NCI-H1436 treated with DMSO at 0.1 percent for 48 hours (cell line): ENCODE results near the gene PGGHG.
"Not testable (repeated sequence)": the region's sequence is repeated elsewhere in the genome, so short reads cannot be mapped to it uniquely, and the experiment has no call there.

Experiments used
- DNase-seq: peaks from one replicate; lab custom pipeline; 2025; lab: John Stamatoyannopoulos, UW

PGGHG gene

DNA sequence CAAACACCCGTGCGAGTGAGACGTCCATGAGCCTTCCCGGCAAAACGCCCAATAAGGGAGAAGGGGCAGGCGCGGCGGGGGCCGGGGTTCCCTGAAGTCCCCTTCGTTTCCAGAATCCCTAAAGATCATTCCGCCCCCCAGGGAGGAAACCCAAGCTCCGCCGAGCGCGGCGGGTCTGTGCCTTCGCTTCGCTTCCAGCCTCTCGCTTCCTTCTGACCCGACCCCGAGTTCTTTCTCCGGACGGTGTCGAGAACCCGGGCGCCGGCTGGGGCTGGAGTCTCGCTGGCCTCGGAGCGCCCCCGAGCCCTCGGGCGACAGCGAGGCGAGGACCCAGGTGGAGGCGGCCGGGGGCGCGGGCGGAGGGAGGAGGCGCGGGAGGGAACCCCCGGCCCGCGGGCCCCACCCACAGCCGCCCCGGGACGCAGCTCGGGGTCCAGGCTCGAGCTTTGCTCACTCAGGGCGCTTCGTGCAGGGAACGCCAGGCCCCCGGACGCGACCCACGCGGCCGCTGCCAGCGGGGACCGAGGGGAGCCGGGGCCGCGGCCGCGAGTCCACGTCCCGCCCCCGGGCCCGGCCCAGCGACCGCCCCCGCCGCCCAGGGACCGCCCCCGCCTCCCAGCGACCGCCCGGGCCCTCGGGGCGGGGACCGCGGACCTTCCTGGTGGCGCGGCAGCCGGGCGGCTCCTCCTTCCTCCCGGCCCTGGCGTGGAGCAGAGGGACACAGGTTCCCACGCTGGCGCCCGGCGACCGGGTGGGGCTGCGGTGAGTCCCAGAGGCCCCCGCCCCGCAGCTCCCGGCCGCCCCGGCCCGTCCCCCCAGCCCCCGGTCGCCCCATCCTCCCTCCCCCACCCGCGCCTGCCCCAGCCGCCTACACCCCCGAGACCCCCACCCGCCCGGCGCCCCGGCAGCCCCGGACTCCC is at the start of gene PGGHG:
PGGHG (plus strand) TSS at position 649 of the 920 bp plus-strand sequence. CDS start 691 bp downstream, outside the sequence.
- no peak for DNase-seq

DNA sequence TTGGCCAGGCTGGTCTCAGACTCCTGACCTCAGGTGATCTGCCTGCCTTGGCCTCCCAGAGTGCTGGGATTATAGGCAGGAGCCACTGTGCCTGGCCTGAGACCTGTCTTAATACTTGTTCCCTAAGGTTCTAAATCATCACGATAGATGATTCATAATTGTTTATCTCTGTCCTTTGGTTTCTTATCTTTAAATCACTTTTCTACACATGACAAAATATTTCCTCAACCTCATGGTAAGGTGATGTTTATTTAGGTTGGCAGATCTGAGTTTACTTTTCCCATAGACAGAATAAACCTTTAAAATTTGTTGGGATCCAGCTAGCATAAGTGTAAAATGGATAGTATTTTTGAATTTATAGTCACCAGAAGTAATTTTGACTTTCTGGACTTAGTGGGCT is 48.6 kb upstream of the PGGHG start:
- DNase-seq, result no peak

DNA sequence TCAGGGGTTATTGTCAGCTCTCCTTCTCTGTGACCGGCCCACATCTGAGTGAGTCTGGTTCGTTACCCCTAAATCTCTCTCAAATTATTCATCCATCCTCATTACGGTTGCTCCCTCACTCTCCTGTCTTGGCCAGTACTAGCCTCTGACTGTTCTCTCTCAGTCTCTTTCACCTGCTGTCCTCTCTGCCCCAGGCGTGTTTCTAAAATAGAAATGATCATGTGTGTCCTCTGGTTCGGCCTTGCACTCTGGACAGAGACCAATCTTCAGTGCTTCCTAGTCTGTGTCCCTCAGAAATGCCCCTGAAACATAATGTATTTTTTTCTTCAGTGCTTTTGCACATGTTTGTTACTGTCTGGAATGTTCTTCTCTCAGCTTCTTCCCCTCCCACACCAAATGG is 47.3 kb upstream of the PGGHG start:
- DNase-seq, result no peak

GRCh38 chr11:244376-244775 is 44.5 kb upstream of the PGGHG start:
- DNase-seq, result no peak

- DNase-seq, result no peak
Observed at GRCh38 chr11:249062-249461, 39.9 kb upstream of the PGGHG start.

GRCh38 chr11:250274-250673 is 38.7 kb upstream of the PGGHG start:
- no peak for DNase-seq

DNA sequence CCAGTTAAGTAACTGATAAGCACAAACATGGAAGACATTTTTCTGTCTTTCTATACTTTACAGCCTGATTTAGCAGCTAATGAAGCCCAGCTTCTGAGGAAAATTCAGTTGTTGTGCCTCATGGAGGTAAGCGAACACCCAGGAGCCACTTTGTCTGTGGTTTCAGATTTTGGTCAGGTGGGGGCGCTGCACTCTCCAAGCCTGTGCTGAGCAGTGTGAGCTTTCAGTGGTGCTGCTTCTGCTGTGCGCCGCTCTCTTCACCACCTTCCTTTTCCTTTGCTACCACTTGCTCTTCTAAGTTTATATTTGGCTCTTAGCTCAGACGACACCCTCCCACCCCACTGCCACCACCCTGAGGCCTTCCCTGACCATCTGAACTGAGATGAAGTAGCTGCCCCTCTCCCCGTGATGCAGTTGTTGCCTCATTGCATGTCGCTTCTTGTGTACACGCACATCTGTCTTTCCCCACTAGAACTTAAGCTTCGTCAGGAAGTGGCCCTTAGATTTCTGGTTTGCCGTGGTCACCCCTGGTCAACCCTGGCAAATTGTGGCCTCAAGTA is 38.1 kb upstream of the PGGHG start:
- no peak for DNase-seq

DNA sequence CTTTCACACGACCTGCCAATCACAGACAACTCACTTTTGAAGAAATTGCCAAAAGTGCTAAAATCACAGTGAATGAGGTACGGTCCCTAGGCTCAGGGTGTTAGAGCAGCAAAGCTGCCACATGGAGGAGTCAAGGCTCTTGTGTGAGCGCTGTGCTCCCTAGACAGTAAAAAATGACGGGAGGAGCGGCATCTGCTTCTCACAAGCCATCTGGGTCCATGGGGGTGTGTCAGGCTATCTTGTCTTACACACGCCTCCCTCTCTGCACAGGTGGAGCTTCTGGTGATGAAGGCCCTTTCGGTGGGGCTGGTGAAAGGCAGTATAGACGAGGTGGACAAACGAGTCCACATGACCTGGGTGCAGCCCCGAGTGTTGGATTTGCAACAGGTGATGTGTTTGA is 37.4 kb upstream of the PGGHG start:
- no peak for DNase-seq

- no peak for DNase-seq
Observed at GRCh38 chr11:252666-253065, 36.3 kb upstream of the PGGHG start.

GRCh38 chr11:253160-253885 is 35.6 kb upstream of the PGGHG start:
- DNase-seq, result no peak

DNA sequence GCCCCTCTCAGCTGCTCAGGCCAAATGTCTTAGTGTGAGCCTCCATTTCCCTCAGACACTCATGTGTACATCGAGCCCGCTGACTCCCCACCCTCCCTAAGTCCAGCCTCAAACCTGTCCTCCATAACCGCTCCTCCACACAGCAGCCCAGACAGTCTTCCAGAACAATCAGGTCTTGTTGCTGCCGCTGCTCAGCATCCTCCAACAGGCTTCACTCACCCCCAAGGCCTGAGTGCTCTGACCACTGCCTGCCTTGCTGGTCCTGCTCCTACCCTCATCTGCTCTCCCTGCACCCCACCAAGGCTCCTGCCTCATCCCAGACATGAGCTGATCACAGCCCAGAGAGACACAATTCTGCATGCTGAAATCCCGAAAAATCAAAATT is 35.0 kb upstream of the PGGHG start:
- no peak for DNase-seq

GRCh38 chr11:255176-255575 is 33.8 kb upstream of the PGGHG start:
- no peak for DNase-seq

DNA sequence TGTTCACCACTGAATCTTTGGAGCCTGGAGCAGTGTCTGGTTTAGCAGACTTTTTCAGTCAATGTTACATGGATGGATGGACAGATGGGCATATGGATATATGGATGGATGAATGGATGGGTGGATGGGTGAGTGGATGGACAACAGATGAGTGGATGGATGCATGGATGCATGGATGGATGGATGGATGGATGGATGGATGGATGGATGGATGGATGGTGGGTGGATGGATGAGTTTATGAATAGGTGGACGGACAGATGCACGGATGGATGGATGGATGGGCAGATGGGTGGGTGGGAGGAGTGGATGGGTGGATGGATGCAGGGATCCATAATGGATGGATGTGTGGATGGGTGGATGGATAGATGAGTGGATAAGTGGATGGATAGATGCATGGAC is 33.1 kb upstream of the PGGHG start:
- DNase-seq, result no peak

- DNase-seq, result no peak
Observed at GRCh38 chr11:256952-257737, 31.8 kb upstream of the PGGHG start.

DNA sequence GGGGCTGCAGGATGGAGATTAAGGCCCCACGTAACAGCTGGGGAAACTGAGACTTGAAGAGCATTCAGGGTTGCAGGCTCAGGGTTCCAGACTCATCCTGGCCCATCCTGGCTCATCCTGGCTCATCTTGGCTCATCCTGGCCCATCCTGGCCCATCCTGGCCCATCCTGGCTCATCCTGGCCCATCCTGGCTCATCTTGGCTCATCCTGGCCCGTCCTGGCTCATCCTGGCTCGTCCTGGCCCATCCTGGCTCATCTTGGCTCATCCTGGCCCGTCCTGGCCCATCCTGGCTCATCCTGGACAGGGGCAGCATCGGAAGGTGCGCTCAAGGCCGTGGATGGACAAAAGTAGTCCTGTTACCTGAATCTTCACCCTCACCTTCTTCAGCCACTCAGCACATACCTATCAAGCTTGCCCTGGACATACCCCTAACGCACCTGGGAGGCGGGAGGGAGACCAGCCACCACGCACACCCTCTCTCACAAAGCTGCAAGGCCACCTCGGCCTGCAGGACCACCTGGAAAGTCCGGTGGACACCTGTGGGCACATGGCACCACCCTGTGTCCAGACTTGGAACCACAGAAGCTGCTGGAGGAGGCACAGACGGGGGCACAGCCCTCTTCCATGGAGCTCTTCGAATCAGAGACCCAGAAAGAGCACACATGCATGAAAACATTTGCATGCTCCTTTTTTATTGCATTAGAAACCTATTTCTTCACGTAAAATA is 31.0 kb upstream of the PGGHG start:
- no peak for DNase-seq

DNA sequence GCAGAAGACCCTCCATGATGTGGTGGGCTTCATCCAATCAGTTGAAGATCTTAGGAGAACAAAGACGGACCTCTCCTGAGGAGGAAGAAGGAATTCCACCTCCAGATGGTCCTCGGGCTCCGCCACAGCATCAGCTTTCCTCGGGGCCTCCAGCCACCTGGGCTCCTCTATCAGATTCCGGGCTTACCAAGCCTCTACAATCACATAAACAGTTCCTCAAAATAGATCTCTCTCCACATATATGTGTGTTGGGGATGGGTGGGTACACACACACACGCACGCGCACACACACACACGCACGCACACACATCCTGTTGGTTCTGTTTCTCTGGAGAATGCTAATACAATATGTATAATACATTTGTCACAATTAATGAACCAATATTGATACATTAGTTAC is 29.5 kb upstream of the PGGHG start:
- DNase-seq, result no peak

DNA sequence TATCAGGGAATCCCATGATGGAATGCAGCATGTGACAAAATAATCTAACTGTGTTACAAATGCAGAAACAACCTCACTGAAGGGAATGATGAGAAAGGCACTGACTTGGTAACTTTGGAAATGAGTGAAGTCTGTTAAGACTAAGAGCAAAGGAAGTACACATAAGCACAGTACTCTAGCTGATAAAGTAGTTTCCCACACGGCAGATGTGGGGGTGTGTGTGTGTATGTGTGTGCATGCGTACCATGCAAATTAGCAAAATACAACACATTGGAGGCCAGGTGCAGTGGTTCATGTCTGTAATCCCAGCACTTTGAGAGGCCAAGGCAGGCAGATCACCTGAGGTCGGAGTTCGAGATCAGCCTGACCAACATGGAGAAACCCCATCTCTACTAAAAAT is 27.3 kb upstream of the PGGHG start:
- DNase-seq, result no peak

GRCh38 chr11:266676-267439 is 22.1 kb upstream of the PGGHG start:
- DNase-seq, result no peak

DNA sequence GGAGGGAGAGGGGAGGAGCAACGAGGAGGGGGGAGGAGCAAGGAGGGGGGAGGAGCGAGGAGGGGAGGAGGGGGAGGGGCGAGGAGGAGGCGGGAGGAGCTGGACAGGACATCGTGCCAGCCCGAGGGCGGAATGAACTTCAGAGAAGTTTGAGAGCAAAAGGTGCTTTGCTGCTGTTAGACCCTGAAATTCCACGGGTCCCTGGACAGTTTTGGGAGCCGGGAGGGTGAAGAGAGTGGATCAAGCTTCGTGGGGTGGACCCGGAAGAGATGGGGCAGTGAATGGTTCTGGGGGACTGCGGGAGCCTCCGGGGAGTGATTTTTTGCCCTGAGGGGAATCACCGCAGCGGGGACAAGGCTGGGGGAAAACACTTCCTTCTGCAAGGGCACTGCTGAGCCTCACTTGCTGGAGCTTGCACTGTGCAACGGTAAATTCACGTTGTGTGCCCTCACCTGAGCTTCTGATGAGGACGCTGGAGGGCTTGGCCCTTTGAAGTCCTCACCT is 21.4 kb upstream of the PGGHG start:
- no peak for DNase-seq

- DNase-seq, result not testable (repeated sequence)
Observed at GRCh38 chr11:268716-269145, 20.2 kb upstream of the PGGHG start.
